ENCODE results near the gene CRYBG3. TPM values are rescaled to one million over a fixed set of nuclear protein-coding genes. Genes with fewer than 3 reads are reported as not detected.
"Not testable (repeated sequence)": the region's sequence is repeated elsewhere in the genome, so short reads cannot be mapped to it uniquely, and the experiment has no call there.

CRYBG3 gene
- total and polyA plus RNA-seq, 2 experiments from 2014 or later: 2.7 to 20.9 TPM

GRCh38 chr3:97896129-97896528 is 74.3 kb downstream of the CRYBG3 start:
- no peaks in the 10 kb centered on the region for H3K27me3 ChIP-seq
- H3K4me3 ChIP-seq: no peak overlapping the region
- peaks cover 8% of the 10 kb centered on the region for H3K36me3 ChIP-seq
- DNase-seq (ENCODE audit: low read depth in 1 of 2, low spot score in 1 of 2): no peak
- no peaks in the 10 kb centered on the region for H3K9me3 ChIP-seq (ENCODE audit: low read depth)
- no peak for TF ChIP-seq CTCF (IDR thresholded peaks at IDR 0.05; ENCODE audit: low read depth, low read length)
- H3K27ac ChIP-seq: no peak overlapping the region
- H3K4me1 ChIP-seq (ENCODE audit: low read depth): no peaks in the 10 kb centered on the region

- Histone ChIP-seq H3K4me3 (no peak overlapping the region), H3K9me3 (ENCODE audit: low read depth) (no peaks in the 10 kb centered on the region), H3K4me1 (ENCODE audit: low read depth) (no peaks in the 10 kb centered on the region), H3K27me3 (no peaks in the 10 kb centered on the region), H3K27ac (no peak overlapping the region), H3K36me3 (peaks cover 9% of the 10 kb centered on the region)
- no peak for TF ChIP-seq CTCF (IDR thresholded peaks at IDR 0.05; ENCODE audit: low read depth, low read length)
- DNase-seq (ENCODE audit: low read depth in 1 of 2, low spot score in 1 of 2): no peak
Measured at GRCh38 chr3:97896547-97896946, 74.7 kb downstream of the CRYBG3 start.

GRCh38 chr3:97899331-97899730 is 77.5 kb downstream of the CRYBG3 start:
- DNase-seq (ENCODE audit: low read depth in 1 of 2, low spot score in 1 of 2): no peak
- Histone ChIP-seq H3K36me3 (peaks cover 13% of the 10 kb centered on the region), H3K4me3 (no peak overlapping the region), H3K27me3 (no peaks in the 10 kb centered on the region), H3K9me3 (ENCODE audit: low read depth) (no peaks in the 10 kb centered on the region), H3K27ac (no peak overlapping the region), H3K4me1 (ENCODE audit: low read depth) (no peaks in the 10 kb centered on the region)
- no peak for TF ChIP-seq CTCF (IDR thresholded peaks at IDR 0.05; ENCODE audit: low read depth, low read length)

GRCh38 chr3:97901313-97902248 is 79.8 kb downstream of the CRYBG3 start:
- no peaks in the 10 kb centered on the region for H3K9me3 ChIP-seq (ENCODE audit: low read depth)
- no peak overlapping the region for H3K27ac ChIP-seq
- TF ChIP-seq CTCF (IDR thresholded peaks at IDR 0.05; ENCODE audit: low read depth, low read length): no peak
- H3K4me1 ChIP-seq (ENCODE audit: low read depth): no peaks in the 10 kb centered on the region
- no peaks in the 10 kb centered on the region for H3K27me3 ChIP-seq
- peak in 1 of 2 donors; percentile 29 for DNase-seq (ENCODE audit: low read depth in 1 of 2, low spot score in 1 of 2)
- H3K36me3 ChIP-seq: peaks cover 13% of the 10 kb centered on the region
- H3K4me3 ChIP-seq: no peak overlapping the region

GRCh38 chr3:97909830-97910229 is 88.0 kb downstream of the CRYBG3 start:
- H3K4me1 ChIP-seq (ENCODE audit: low read depth): peaks cover 13% of the 10 kb centered on the region
- not testable (repeated sequence) for H3K27ac ChIP-seq; H3K27me3 ChIP-seq; H3K36me3 ChIP-seq; H3K4me3 ChIP-seq; H3K9me3 ChIP-seq (ENCODE audit: low read depth); DNase-seq (ENCODE audit: low read depth in 1 of 2, low spot score in 1 of 2)

GRCh38 chr3:97910236-97910831 is 88.5 kb downstream of the CRYBG3 start:
- H3K27me3 ChIP-seq; H3K4me3 ChIP-seq; H3K36me3 ChIP-seq; DNase-seq (ENCODE audit: low read depth in 1 of 2, low spot score in 1 of 2); H3K9me3 ChIP-seq (ENCODE audit: low read depth): not testable (repeated sequence)
- peak overlapping the region; percentile 42 for H3K27ac ChIP-seq
- peaks cover 13% of the 10 kb centered on the region for H3K4me1 ChIP-seq (ENCODE audit: low read depth)

Data from cardiac muscle cell (in vitro differentiated cells and primary cell).